Measurements from ENCODE around the gene DDX25.

Gene DDX25

GRCh38 chr11:125954123-125954944 is 50.0 kb downstream of the DDX25 start:
- Histone ChIP-seq H3K36me3 (peaks cover 44% of the 10 kb centered on the region), H3K9me3 (no peaks in the 10 kb centered on the region), H3K4me3 (ENCODE audit: low read depth, low read length) (no peak overlapping the region), H3K4me1 (peaks cover 33% of the 10 kb centered on the region), H3K27me3 (no peaks in the 10 kb centered on the region)
- TF ChIP-seq CTCF (IDR thresholded peaks at IDR 0.05; ENCODE audit: low read depth, low read length), result no peak
- DNase-seq, result no peak

- no peak for TF ChIP-seq CTCF (IDR thresholded peaks at IDR 0.05; ENCODE audit: low read depth, low read length)
- no peaks in the 10 kb centered on the region for H3K27me3 ChIP-seq
- H3K4me3 ChIP-seq (ENCODE audit: low read depth, low read length), result no peak overlapping the region
- DNase-seq, result no peak
- no peaks in the 10 kb centered on the region for H3K9me3 ChIP-seq
- H3K4me1 ChIP-seq, result peaks cover 33% of the 10 kb centered on the region
- H3K36me3 ChIP-seq, result peaks cover 51% of the 10 kb centered on the region
These were observed 50.8 kb downstream of the DDX25 start for GRCh38 chr11:125954945-125955640.

GRCh38 chr11:125955856-125956255 is 51.5 kb downstream of the DDX25 start:
- Histone ChIP-seq H3K27me3 (no peaks in the 10 kb centered on the region), H3K4me3 (ENCODE audit: low read depth, low read length) (no peak overlapping the region), H3K36me3 (peaks cover 58% of the 10 kb centered on the region), H3K4me1 (peaks cover 30% of the 10 kb centered on the region), H3K9me3 (no peaks in the 10 kb centered on the region)
- DNase-seq, result no peak
- TF ChIP-seq CTCF (IDR thresholded peaks at IDR 0.05; ENCODE audit: low read depth, low read length), result no peak

GRCh38 chr11:125956391-125957134 is 52.3 kb downstream of the DDX25 start:
- peak; percentile 76 for DNase-seq
- no peaks in the 10 kb centered on the region for H3K9me3 ChIP-seq
- peak; percentile 5; the same call in 1 of the 2 replicates for TF ChIP-seq CTCF (IDR thresholded peaks at IDR 0.05; ENCODE audit: low read depth, low read length)
- H3K4me3 ChIP-seq (ENCODE audit: low read depth, low read length), result no peak overlapping the region
- peaks cover 23% of the 10 kb centered on the region for H3K4me1 ChIP-seq
- H3K36me3 ChIP-seq, result peaks cover 65% of the 10 kb centered on the region
- no peaks in the 10 kb centered on the region for H3K27me3 ChIP-seq

GRCh38 chr11:125957618-125958332 is 53.5 kb downstream of the DDX25 start:
- no peak for DNase-seq
- peaks cover 78% of the 10 kb centered on the region for H3K36me3 ChIP-seq
- no peak for TF ChIP-seq CTCF (IDR thresholded peaks at IDR 0.05; ENCODE audit: low read depth, low read length)
- H3K9me3 ChIP-seq, result no peaks in the 10 kb centered on the region
- H3K4me3 ChIP-seq (ENCODE audit: low read depth, low read length), result no peak overlapping the region
- H3K4me1 ChIP-seq, result peaks cover 11% of the 10 kb centered on the region
- no peaks in the 10 kb centered on the region for H3K27me3 ChIP-seq
